HL-60 (cell line): ENCODE results near the gene MIOX.

Experiments used
- DNase-seq, 2 experiments: peaks; one replicate each; pipeline ENCODE4 v3.0.0-alpha.2; 2010 to 2020; ENCODE audit warnings: low read depth in 1 of 2, low spot score in 1 of 2
- H3K27ac ChIP-seq: fragments of 250-450 bp; sonication (Bioruptor Pico); replicated peaks from 2 replicates; pipeline ENCODE4 v1.5.1; 2020; ENCODE audit warnings: mild to moderate bottlenecking, moderate library complexity
- H3K27me3 ChIP-seq: fragments of 250-450 bp; sonication (Bioruptor Pico); 2 replicates; pipeline ENCODE4 v1.5.1; 2021; ENCODE audit warnings: mild to moderate bottlenecking, moderate library complexity; ENCODE audit not compliant: insufficient read depth, poor library complexity, severe bottlenecking
- H3K4me3 ChIP-seq: replicated peaks from 2 replicates; pipeline ENCODE4 v1.5.1; 2011; ENCODE audit warnings: mild to moderate bottlenecking, control low read depth, low read length; ENCODE audit not compliant: insufficient read depth
- CTCF ChIP-seq: IDR thresholded peaks from one replicate; pipeline ENCODE4 v1.5.1; 2011; ENCODE audit warnings: low read length, control low read depth, inconsistent platforms; ENCODE audit not compliant: insufficient read depth
- GABPA ChIP-seq: IDR thresholded peaks from 2 replicates; pipeline ENCODE4 v1.6.1; 2012; ENCODE audit warnings: low read depth
- POLR2AphosphoS5 ChIP-seq: IDR thresholded peaks from 2 replicates; pipeline ENCODE4 v1.6.1; 2012; ENCODE audit warnings: low read depth
- REST ChIP-seq: IDR thresholded peaks from 2 replicates; pipeline ENCODE4 v1.6.1; 2012; ENCODE audit warnings: low read depth; ENCODE audit not compliant: insufficient replicate concordance
- SPI1 ChIP-seq: IDR thresholded peaks from 2 replicates; pipeline ENCODE4 v1.6.1; 2012; ENCODE audit warnings: low read depth, mild to moderate bottlenecking, borderline replicate concordance

The MIOX gene

GRCh38 chr22:50481440-50482106 lies 5.1 kb upstream of the MIOX start, which contains the start of gene ADM2:
ADM2 (plus strand) TSS chr22:50481543; CDS start chr22:50481848, 305 bp downstream.
- Histone ChIP-seq H3K27me3 (peaks cover 25% of the 10 kb centered on the region), H3K27ac (no peak within 1 kb of the TSS), H3K4me3 (peak within 1 kb of the TSS; percentile 35)
- TF ChIP-seq CTCF (no peak), POLR2AphosphoS5 (no peak), GABPA (no peak), REST (no peak)
- DNase-seq, result no peak

- Histone ChIP-seq H3K4me3 (no peak overlapping the region; the same call in 1 of the 2 replicates), H3K27me3 (peaks cover 25% of the 10 kb centered on the region), H3K27ac (no peak overlapping the region)
- DNase-seq, result no peak
- no peak for TF ChIP-seq GABPA
- TF ChIP-seq REST, result no peak
- no peak for TF ChIP-seq POLR2AphosphoS5
- no peak for TF ChIP-seq CTCF
- TF ChIP-seq SPI1, result no peak
Measured at GRCh38 chr22:50482107-50483074, 4.3 kb upstream of the MIOX start.

GRCh38 chr22:50483106-50483505 lies 3.6 kb upstream of the MIOX start:
- no peak for TF ChIP-seq GABPA
- TF ChIP-seq POLR2AphosphoS5, result no peak
- no peak for TF ChIP-seq REST
- TF ChIP-seq CTCF, result no peak
- TF ChIP-seq SPI1, result no peak
- no peak for DNase-seq
- peaks cover 25% of the 10 kb centered on the region for H3K27me3 ChIP-seq
- no peak overlapping the region for H3K4me3 ChIP-seq
- H3K27ac ChIP-seq, result no peak overlapping the region
